Measurements from ENCODE around the gene LRRC71.

LRRC71 gene

GRCh38 chr1:156892190-156893047 is 28.0 kb upstream of the LRRC71 start:
- peak; percentile 25 for DNase-seq

GRCh38 chr1:156893048-156893953 is 27.1 kb upstream of the LRRC71 start, which contains the start of gene PEAR1:
PEAR1 (plus strand) TSS chr1:156893718; CDS start chr1:156903927, 10,209 bp downstream.
- DNase-seq, result no peak

- no peak for DNase-seq
Observed at GRCh38 chr1:156894001-156894400, 26.4 kb upstream of the LRRC71 start.

GRCh38 chr1:156894711-156895454 is 25.5 kb upstream of the LRRC71 start:
- DNase-seq, result no peak

GRCh38 chr1:156895455-156895812 is 25.0 kb upstream of the LRRC71 start:
- no peak for DNase-seq

GRCh38 chr1:156895927-156896326 is 24.5 kb upstream of the LRRC71 start:
- DNase-seq, result no peak

GRCh38 chr1:156896490-156897033 is 23.9 kb upstream of the LRRC71 start:
- DNase-seq, result no peak

- no peak for DNase-seq
Observed at GRCh38 chr1:156897078-156897825, 23.2 kb upstream of the LRRC71 start.

GRCh38 chr1:156898161-156898566 is 22.3 kb upstream of the LRRC71 start:
- no peak for DNase-seq

GRCh38 chr1:156898971-156899664 is 21.3 kb upstream of the LRRC71 start:
- DNase-seq, result no peak

- no peak for DNase-seq
Observed at GRCh38 chr1:156899956-156900718, 20.3 kb upstream of the LRRC71 start.

GRCh38 chr1:156900896-156901589 is 19.4 kb upstream of the LRRC71 start:
- no peak for DNase-seq

GRCh38 chr1:156901590-156901900 is 18.9 kb upstream of the LRRC71 start:
- no peak for DNase-seq

- DNase-seq, result no peak
Observed at GRCh38 chr1:156901966-156902915, 18.2 kb upstream of the LRRC71 start.

- DNase-seq, result no peak
Observed at GRCh38 chr1:156903328-156904091, 16.9 kb upstream of the LRRC71 start.

GRCh38 chr1:156904187-156904959 is 16.1 kb upstream of the LRRC71 start:
- DNase-seq, result no peak

GRCh38 chr1:156905176-156905575 is 15.3 kb upstream of the LRRC71 start:
- no peak for DNase-seq
